Left forelimb (tissue), 1 donor: ENCODE results near the gene CNPY3.
"Not testable (repeated sequence)": the region's sequence is repeated elsewhere in the genome, so short reads cannot be mapped to it uniquely, and the experiment has no call there.

Experiments
- DNase-seq: peaks from one replicate; pipeline ENCODE4 v3.0.0-alpha.2; 2018; ENCODE audit warnings: low spot score

CNPY3 gene

DNA sequence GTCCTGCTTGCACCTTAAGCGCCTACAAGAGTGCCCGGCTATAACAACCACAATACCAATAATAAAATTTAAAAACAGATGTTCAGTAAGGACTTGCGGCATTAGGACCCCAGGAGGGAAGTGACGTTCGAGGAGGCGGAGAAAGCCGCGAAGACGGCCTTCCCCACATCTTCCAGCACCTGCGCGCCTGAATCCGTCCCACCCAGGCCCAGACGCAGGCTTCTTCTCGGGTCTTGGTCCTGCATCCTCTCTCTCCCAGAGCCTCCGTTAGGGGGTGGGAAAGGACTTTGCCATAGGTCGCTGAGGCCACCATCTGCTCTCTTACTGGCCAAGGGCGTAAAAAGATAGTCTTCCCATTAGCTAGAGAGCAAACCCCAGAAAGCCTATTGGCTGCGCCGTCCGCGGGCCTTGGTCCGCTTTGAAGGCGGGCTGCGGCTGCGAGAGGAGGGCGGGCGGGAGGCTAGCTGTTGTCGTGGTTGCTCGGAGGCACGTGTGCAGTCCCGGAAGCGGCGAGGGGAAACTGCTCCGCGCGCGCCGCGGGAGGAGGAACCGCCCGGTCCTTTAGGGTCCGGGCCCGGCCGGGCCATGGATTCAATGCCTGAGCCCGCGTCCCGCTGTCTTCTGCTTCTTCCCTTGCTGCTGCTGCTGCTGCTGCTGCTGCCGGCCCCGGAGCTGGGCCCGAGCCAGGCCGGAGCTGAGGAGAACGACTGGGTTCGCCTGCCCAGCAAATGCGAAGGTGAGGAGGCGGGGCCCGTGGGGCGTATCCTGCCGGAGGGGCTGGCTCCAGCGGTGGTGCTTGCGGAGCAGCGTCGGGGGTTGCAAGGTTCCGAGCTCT, at the start of gene CNPY3:
CNPY3 (plus strand) TSS at position 495 of the 835 bp plus-strand sequence; CDS start at position 586, 91 bp downstream.
- peak; percentile 94 for DNase-seq

DNA sequence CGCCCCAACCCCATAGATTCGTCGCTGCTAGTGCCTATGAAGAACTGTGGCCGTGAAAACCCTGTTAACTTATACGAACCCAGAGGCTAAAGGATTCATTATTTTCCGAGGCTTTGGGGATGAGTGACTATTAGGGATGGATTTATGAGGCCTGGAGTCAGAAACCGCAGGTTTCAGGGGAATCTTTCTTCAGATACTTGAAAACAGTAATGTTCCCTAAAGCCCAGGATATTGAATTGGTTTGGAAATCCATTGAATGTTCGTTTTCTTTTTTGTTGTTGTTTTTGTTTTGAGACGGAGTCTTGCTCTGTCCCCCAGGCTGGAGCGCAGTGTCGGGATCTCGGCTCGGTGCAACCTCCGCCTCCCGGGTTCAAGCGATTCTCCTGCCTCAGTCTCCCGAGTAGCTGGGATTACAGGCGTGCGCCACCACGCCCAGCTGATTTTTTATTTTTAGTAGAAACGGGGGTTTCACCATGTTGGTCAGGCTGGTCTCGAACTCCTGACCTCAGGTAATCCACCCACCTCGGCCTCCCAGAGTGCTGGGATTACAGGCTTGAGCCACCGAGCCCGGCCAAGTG, 49.0 kb upstream of the CNPY3 start:
- DNase-seq, result not testable (repeated sequence)

- not testable (repeated sequence) for DNase-seq
Observed at GRCh38 chr6:42880871-42881270, 48.4 kb upstream of the CNPY3 start.

DNA sequence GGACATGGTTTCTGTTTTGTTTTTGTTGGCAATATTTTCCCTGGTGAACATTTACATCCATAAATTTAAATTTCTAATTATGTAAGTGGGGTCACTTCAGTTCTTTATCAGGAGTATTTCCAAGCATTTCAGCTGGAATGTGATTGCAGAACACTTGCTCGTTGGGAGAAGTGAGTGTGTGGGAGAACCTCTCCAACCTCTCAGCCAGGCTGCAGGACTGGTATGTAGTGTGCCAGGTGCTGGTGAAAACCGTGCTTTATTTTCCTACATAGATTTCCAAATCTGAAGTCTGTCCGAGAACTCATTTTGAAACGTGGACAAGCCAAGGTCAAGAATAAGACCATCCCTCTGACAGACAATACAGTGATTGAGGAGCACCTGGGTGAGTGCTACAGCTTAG, 43.6 kb upstream of the CNPY3 start:
- DNase-seq, result no peak

- not testable (repeated sequence) for DNase-seq
Observed at GRCh38 chr6:42888201-42888600, 41.1 kb upstream of the CNPY3 start.

GRCh38 chr6:42889815-42890214, 39.5 kb upstream of the CNPY3 start:
- DNase-seq, result no peak

GRCh38 chr6:42890311-42891198, 38.7 kb upstream of the CNPY3 start:
- DNase-seq, result peak; percentile 93

DNA sequence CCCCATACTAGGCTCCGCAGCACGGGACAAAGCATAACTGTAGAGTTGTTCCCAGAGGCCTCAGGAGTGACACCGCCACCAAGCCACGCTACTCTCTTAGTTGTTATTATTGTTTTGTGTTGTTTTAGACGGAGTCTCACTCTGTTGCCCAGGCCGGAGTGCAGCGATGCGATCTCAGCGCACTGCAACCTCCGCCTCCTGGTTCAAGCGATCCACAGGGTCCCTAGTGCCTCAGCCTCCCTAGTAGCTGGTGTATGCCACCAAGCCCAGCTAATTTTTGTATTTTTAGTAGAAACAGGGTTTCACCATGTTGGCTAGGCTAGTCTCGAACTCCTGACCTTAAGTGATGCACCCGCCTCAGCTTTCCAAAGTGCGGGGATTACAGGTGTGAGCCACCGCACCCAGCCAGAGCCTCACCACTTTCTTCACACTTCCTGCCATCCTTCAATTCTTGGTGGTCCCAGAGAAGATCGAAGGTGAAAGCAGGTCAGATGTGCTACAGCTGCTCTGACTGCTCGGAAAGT, 38.0 kb upstream of the CNPY3 start:
- DNase-seq, result no peak

DNA sequence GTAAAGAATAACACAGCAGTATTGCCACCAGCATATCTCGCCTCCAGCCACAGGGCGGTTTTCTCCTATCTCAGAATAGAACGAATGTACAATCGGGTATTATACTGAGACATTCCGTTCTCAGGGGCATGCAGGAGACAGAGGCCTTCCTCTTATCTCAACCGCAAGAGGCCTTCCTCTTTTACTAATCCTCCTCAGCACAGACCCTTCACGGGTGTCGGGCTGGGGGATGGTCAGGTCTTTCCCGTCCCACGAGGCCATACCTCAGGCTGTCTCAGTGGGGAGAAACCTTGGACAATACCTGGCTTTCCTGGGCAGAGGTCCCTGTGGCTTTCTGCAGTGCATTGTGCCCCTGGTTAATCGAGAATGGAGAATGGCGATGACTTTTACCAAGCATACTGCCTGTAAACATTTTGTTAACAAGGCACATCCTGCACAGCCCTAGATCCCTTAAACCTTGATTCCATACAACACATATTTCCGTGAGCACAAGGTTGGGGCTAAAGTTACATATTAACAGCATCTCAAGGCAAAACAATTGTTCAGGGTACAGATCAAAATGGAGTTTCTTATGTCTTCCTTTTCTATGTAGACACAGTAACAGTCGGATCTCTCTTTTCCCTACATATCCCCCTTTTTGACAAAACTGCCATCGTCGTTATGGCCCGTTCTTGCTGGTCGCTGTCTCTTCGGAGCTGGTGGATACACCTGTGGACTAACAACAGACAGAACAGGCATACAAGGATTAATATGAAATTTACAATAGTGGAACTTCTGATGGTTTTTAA, 35.0 kb upstream of the CNPY3 start:
- not testable (repeated sequence) for DNase-seq

DNA sequence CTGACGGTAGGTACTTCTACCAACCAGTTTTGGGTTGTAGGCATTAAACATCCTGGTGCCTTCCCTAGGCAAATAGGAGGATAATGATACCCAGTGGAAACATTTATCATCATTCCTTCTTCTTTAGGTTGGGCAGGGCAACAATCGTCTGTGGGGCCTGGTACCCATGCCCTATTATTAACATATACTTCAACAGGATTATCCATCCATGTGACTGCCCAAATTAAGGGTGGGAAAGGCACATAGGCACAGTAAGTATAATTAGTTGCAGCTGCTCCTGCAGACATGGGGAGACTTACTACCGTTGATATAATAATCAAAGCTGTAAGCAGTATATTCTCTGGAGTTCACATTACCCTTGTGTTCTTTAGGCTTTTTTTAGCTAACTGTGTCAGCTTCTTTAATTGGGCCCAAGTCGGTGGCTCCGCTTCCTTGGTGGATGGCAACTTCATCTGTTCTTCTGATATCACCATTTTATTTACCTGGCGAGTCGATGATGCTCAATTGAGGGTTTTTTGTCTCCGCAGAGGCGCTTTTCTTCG, 33.0 kb upstream of the CNPY3 start:
- DNase-seq, result no peak

- no peak for DNase-seq
Observed at GRCh38 chr6:42898891-42899361, 30.4 kb upstream of the CNPY3 start.

DNA sequence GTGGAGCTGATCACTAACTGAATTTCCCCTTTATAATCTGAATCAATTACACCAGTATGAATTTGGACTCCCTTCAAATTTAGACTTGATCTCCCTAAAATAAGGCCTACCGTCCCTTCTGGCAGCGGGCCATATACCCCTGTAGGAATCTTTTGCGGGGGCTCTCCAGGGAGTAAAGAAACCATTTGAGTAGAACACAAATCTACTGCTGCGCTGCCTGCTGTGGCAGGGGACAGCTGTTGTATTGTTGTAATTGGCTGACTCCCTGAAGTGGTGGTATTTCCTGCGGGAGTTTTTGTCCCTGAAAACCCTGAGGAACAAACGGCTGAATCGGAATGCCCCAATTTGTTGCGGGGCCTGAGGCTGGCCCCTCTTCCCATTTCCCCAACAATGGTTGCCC, 29.4 kb upstream of the CNPY3 start:
- DNase-seq, result no peak

GRCh38 chr6:42901538-42901957, 27.7 kb upstream of the CNPY3 start:
- peak; percentile 77 for DNase-seq

- not testable (repeated sequence) for DNase-seq
Observed at GRCh38 chr6:42902429-42903263, 26.6 kb upstream of the CNPY3 start.

DNA sequence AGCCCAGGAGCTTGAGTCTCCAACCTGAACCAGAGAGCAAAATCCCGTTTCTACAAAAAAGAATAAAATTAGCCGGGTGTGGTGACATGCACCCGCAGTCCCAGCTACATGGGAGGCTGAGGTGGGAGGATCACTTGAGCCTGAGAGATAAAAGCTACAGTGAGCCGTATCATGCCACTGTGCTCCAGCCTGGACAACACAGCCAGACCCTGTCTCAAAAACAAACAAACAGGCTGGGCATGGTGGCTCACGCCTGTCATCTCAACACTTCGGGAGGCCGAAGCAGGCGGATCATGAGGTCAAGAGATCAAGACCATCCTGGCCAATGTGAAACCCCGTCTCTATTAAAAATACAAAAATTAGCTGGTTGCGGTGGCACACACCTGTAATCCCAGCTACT, 24.8 kb upstream of the CNPY3 start:
- DNase-seq, result no peak

DNA sequence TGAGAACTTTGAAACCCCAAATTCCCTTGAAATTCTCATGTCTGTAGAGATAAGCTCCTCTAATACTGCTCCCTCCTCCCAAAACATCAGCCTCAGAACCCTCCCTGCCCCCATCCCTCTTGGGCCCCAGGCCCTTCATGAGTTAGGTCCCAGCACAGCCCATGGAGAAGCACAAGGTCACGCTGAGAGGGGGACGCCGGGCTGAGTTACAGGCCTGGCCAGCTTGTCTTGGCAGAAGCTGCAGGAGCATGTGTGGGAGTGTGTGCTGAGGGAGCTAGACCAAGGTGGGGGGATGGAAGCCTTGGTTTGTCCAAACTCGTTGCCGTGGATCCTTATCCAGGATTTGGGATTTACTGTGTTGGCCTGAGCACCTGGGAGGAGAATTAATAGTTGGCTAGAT, 21.9 kb upstream of the CNPY3 start:
- DNase-seq, result no peak

- DNase-seq, result no peak
Observed at GRCh38 chr6:42909835-42910234, 19.4 kb upstream of the CNPY3 start.

DNA sequence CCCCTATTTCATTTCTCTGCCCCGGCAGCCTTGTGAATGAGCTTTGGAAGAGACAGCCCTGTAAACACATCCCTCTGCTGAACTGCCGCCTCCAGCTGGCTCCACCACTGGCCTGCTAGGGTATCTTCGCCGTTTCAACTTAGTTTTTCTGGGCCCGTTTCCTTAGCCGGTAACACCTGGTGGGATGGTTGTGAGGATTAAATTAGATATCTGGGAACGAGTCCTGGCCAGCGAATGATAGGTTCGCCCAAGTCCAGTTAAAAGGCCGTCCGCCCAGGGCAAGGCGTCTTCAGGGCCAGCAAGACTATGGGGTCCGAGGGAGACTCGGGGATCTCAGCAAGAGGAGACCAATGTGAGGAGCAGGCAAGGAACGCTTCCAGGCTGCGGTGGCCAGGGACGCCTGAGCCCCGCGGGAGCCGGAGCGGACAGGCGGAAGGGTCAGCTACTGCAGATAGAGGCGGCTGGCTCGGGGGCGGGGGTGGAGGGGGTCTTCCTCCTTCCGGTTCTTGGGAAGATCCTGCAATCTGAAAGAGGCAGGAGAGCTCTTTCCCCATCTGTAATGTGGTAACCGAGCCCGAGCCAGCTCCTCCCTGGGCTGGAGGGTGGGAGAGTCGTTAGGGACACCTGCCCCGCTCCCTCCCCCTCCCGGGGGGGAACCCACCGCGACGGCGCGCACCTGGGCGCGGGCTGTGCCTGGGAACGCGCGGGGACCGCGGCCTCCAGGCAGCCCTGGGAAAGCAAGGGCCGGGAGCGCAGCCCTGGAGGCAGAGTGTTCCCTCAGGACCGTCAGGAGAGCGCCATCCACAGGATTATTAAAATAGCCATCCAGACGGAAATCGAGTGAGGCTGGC, 17.9 kb upstream of the CNPY3 start:
- DNase-seq, result no peak

DNA sequence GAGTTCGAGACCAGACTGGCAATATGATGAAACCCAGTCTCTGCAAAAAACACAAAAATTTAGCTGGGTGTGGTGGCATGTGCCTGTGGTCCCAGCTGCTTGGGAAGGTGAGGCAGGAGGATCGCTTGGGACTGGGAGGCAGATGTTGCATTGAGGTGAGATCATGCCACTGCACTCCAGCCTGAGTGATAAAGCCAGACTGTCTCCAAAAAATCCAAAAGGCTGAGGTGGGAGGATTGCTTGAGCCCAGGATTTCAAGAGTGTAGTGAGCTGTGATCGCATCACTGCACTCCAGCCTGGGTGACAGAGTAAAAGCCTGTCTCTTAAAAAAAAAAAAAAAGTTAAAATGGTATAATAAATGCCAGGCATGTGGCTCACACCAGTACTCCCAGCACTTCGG, 14.7 kb upstream of the CNPY3 start:
- DNase-seq, result no peak
